ENCODE results near the gene MYCN.

DNA sequence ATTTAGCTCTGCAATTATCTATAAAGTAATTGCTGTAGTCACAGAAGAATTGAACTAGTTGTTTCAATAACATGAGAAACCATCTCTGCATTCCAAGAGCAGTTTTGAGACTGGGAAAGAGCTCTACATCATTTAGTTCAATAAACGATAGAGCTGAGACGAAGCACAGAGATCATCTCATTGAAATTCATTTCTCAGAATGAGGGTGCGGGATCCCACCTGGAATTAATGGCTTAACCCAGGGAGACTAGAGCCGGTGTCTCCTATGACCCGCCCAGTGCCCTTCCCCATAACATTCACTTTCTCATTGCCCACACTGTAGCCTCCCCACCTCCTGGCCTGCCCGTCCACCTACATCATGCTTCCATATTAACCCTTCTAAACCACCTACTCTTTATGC is 8.8 kb downstream of the MYCN start:
- no peak for TF ChIP-seq EZH2 (IDR thresholded peaks at IDR 0.05)
- no peak for TF ChIP-seq POLR2AphosphoS5 (IDR thresholded peaks at IDR 0.05; ENCODE audit: borderline replicate concordance, low read depth, low read length)
- no peak for TF ChIP-seq FOXP2 (optimal IDR thresholded peaks at IDR 0.05; ENCODE audit: control extremely low read depth, extremely low read length, insufficient read depth)

All from SK-N-MC (cell line).